Measurements from ENCODE around the gene SLC25A1.

DNA sequence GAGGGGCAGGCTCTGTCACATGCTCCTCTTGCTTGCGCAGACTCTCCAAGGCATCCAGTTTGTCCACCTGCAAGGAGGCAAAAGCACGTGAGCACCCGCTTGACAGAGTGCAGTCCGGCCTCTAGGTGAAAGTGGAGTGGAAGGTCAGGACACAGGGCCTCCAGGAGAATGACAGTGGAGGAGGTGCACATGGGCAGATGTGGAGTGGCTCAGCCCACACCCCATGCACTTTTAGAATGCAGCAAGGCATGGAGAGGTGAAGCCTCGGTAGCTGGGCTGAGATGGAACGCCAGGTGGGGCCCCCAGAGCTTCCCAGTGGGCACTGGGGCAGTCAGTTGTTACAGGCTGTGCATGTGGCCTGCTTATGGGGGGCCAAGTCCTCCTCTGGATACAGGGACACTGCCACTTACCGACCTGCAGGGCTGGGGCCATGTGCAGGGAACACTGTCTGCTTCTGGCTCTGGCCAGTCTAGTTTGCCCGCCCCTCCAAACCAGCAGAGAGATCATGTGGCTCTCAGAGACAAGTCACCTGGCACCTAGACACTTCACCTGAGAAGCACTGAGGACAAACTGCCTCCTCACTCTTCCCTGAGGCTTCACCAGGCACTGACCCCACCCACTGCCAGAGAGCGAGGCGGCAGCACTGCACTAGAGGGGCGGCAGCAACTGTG, 2.3 kb upstream of the SLC25A1 start:
- no peak for TF ChIP-seq POLR2A (IDR thresholded peaks at IDR 0.05; ENCODE audit: low read length)
- TF ChIP-seq GATA1 (IDR thresholded peaks at IDR 0.05; ENCODE audit: low read depth, low read length) = no peak

Data from erythroblast (primary cell).